NCI-H524 (cell line): ENCODE data around the gene PRPF40B.
A peak's percentile ranks its signal among the peaks of the same experiment; 100 is the strongest.

Source experiments
- DNase-seq, 2 experiments: peaks; one replicate each; lab custom pipeline; 2025; lab: John Stamatoyannopoulos, UW

The PRPF40B gene

GRCh38 chr12:49684310-49684854, 61.0 kb downstream of the PRPF40B start:
- peak in 1 of 2 experiments; percentile 8 for DNase-seq

GRCh38 chr12:49687941-49688340, 64.6 kb downstream of the PRPF40B start:
- no peak for DNase-seq

GRCh38 chr12:49689237-49689636, 65.9 kb downstream of the PRPF40B start:
- DNase-seq = no peak

- DNase-seq = peak in 1 of 2 experiments; percentile 68
Observed at GRCh38 chr12:49689785-49690184, 66.4 kb downstream of the PRPF40B start.

- no peak for DNase-seq
Observed at GRCh38 chr12:49692851-49693250, 69.5 kb downstream of the PRPF40B start.

GRCh38 chr12:49693931-49694444, 70.6 kb downstream of the PRPF40B start:
- DNase-seq = no peak
